OCI-LY1 (cell line): ENCODE results near the gene TTC27.

ENCODE experiments used
- EZH2 ChIP-seq: fragments of 200-600 bp; sonication (generic), shearing (Covaris generic); IDR thresholded peaks from 2 replicates; pipeline ENCODE4 v1.8.0; 2017; ENCODE audit warnings: borderline replicate concordance, mixed run types, mild to moderate bottlenecking, antibody characterized with exemption, low read length, moderate library complexity, mixed read lengths
- TF ChIP-seq, protein P1 (sequence below): fragments of 200-600 bp; sonication (generic), shearing (Covaris generic); IDR thresholded peaks from 2 replicates; pipeline ENCODE4 v1.5.1; 2017; ENCODE audit warnings: mild to moderate bottlenecking, antibody characterized with exemption, low read length, moderate library complexity, mixed read lengths

DNA sequence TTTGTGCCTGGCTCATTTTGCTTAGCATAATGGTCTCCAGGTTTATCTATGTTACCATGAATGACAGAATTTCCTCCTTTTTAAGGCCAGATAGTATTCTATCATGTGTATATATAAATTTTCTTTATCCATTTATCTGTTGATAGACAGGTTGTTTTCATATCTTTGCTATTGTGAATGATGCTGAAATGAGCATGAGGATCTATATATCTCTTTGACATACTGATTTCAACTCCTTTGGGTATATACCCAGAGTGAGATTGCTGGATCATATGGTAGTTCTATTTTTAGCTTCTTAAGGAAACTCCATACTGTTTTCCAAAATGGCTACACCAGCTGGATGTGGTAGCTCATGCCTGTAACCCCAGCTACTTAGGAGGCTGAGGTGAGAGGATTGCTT lies 232.5 kb downstream of the TTC27 start:
- TF ChIP-seq, protein P1, sequence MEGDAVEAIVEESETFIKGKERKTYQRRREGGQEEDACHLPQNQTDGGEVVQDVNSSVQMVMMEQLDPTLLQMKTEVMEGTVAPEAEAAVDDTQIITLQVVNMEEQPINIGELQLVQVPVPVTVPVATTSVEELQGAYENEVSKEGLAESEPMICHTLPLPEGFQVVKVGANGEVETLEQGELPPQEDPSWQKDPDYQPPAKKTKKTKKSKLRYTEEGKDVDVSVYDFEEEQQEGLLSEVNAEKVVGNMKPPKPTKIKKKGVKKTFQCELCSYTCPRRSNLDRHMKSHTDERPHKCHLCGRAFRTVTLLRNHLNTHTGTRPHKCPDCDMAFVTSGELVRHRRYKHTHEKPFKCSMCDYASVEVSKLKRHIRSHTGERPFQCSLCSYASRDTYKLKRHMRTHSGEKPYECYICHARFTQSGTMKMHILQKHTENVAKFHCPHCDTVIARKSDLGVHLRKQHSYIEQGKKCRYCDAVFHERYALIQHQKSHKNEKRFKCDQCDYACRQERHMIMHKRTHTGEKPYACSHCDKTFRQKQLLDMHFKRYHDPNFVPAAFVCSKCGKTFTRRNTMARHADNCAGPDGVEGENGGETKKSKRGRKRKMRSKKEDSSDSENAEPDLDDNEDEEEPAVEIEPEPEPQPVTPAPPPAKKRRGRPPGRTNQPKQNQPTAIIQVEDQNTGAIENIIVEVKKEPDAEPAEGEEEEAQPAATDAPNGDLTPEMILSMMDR: no peak
- no peak for TF ChIP-seq EZH2
